Measurements from ENCODE around the gene FARS2.

The FARS2 gene

GRCh38 chr6:5516036-5516435 is 254.7 kb downstream of the FARS2 start:
- TF ChIP-seq GATA2 (IDR thresholded peaks at IDR 0.05; ENCODE audit: low read depth, low read length) (no peak), GATA3 (IDR thresholded peaks at IDR 0.05; ENCODE audit: low read depth, low read length) (no peak)

DNA sequence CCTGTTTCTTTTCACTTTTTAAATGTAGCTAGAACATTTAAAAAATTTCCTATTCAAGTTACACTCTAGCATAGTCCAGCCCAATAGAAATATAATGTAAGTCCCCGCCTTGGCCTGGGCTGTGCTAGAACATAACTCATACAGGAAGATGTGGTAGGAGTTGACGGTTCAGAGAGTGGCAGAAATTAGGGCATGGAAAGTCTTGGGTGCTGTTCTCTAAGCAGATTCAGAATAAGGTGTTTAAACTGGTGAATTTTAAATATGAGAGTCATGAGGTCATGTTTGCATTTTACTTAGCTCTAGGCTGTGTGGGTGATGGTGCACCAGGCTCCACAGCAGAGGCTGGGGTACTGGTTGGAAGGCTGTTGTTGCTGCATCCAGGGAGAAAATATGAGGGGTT is 256.5 kb downstream of the FARS2 start:
- TF ChIP-seq GATA3 (IDR thresholded peaks at IDR 0.05; ENCODE audit: low read depth, low read length) (no peak), GATA2 (IDR thresholded peaks at IDR 0.05; ENCODE audit: low read depth, low read length) (no peak)

GRCh38 chr6:5518936-5519491 is 257.7 kb downstream of the FARS2 start:
- TF ChIP-seq GATA3 (IDR thresholded peaks at IDR 0.05; ENCODE audit: low read depth, low read length): no peak
- no peak for TF ChIP-seq GATA2 (IDR thresholded peaks at IDR 0.05; ENCODE audit: low read depth, low read length)

DNA sequence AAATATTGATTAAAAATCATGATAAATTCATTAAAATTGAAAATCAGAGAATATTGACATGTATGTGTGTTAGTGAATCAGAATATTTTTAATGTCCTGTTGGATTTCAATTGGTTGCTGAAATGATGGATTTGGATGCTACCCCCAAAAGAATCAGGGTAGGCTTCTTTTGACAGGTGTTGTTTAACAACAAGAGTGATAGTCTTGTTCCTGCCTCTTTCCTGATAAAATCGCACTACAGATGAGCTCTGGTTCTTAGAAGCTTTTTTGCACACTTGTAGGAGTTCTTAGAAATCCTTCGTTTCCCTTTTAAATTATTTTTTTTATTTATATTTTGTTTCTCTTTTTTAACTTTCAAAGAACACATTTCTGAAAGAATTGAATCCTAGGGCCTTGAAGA is 259.5 kb downstream of the FARS2 start:
- TF ChIP-seq GATA2 (IDR thresholded peaks at IDR 0.05; ENCODE audit: low read depth, low read length) (no peak), GATA3 (IDR thresholded peaks at IDR 0.05; ENCODE audit: low read depth, low read length) (no peak)

DNA sequence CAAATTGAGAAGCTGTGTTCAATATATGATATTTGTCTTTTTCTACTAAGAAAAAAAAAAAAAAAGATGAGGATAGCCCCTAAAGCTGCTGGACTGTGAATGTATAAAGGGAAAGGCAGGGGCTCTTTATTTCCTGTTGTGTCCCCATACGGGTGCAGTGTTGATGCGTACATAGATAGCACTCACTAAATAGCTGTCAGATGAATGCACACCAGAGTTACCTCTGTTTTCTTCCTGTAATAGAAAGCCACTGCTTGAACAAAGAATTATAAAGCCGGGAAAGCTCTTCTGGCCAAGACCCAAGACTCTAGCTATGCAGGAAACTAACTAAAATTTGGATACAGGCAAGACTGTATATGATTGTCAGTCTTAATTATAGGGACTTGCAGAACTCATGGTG is 260.0 kb downstream of the FARS2 start:
- TF ChIP-seq GATA3 (IDR thresholded peaks at IDR 0.05; ENCODE audit: low read depth, low read length) (no peak), GATA2 (IDR thresholded peaks at IDR 0.05; ENCODE audit: low read depth, low read length) (peak; percentile 32; the same call in 1 of the 2 replicates)

GRCh38 chr6:5522147-5522546 is 260.8 kb downstream of the FARS2 start:
- no peak for TF ChIP-seq GATA2 (IDR thresholded peaks at IDR 0.05; ENCODE audit: low read depth, low read length)
- no peak for TF ChIP-seq GATA3 (IDR thresholded peaks at IDR 0.05; ENCODE audit: low read depth, low read length)

DNA sequence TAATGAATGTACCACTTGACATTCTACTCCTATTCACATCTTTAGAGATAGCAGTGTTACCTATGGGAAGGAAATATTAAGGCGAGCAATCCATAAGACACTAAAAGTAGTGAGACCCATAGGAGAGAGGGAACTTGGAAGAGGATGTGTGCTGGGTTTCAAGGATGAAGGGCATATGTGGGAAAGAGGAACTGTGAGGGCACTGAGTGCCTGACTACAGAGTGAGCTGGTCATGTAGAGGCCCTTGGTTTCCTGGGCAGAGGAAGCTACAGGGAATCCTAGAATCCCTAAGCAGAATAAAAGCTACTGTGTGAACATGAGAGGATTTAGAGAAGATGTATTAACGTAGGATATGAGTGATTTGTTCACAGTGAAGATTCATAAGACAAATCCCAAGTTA is 262.8 kb downstream of the FARS2 start:
- TF ChIP-seq GATA3 (IDR thresholded peaks at IDR 0.05; ENCODE audit: low read depth, low read length) (no peak), GATA2 (IDR thresholded peaks at IDR 0.05; ENCODE audit: low read depth, low read length) (no peak)

DNA sequence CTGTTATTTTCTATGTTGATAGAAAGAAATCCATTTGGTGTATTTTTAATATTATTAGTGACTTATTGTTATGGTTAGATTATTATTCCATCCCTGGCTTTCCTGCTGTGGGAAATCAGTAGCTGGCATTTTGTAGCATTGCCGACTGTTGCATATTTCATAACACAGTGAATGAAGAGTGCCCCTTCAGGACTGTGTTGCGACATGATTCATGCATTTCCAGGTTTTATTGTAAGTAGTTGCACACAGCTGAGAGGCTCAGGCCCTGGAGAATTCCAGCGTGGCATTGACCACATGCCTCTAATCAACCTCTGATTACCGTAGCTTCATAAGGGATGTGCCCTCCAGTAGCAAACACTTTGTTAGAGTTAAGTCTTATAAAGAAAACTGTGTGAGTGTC is 263.9 kb downstream of the FARS2 start:
- TF ChIP-seq GATA3 (IDR thresholded peaks at IDR 0.05; ENCODE audit: low read depth, low read length) (no peak), GATA2 (IDR thresholded peaks at IDR 0.05; ENCODE audit: low read depth, low read length) (no peak)

- no peak for TF ChIP-seq GATA3 (IDR thresholded peaks at IDR 0.05; ENCODE audit: low read depth, low read length)
- TF ChIP-seq GATA2 (IDR thresholded peaks at IDR 0.05; ENCODE audit: low read depth, low read length): no peak
These were observed 267.7 kb downstream of the FARS2 start for GRCh38 chr6:5529015-5529414.

- no peak for TF ChIP-seq GATA2 (IDR thresholded peaks at IDR 0.05; ENCODE audit: low read depth, low read length)
- no peak for TF ChIP-seq GATA3 (IDR thresholded peaks at IDR 0.05; ENCODE audit: low read depth, low read length)
These were observed 268.4 kb downstream of the FARS2 start for GRCh38 chr6:5529733-5530132.

GRCh38 chr6:5531161-5531560 is 269.8 kb downstream of the FARS2 start:
- TF ChIP-seq GATA3 (IDR thresholded peaks at IDR 0.05; ENCODE audit: low read depth, low read length): no peak
- no peak for TF ChIP-seq GATA2 (IDR thresholded peaks at IDR 0.05; ENCODE audit: low read depth, low read length)

DNA sequence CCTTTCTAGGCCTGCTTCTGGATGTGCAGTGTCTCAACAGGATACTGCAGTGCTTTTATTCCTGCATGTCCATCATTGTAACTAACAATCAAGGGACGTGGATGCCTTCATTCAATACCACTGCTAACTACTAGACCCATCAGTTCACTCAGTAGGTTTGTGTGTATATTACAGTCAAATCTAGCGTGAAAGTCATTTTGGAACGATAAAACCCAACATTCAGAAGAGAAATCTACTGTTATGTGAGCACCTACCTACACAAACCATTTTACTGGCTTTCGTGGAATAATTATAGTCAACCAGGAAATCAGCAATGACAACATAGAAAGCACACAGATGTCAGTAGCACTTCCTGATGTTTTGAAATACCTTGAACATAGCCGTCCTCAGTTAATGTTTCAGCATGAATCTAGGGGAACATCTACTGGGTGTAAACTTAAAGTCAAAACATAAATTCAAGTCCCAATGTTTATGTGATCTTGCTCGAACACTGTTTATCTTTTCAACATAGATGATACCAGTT is 270.6 kb downstream of the FARS2 start:
- TF ChIP-seq GATA2 (IDR thresholded peaks at IDR 0.05; ENCODE audit: low read depth, low read length) (no peak), GATA3 (IDR thresholded peaks at IDR 0.05; ENCODE audit: low read depth, low read length) (no peak)

DNA sequence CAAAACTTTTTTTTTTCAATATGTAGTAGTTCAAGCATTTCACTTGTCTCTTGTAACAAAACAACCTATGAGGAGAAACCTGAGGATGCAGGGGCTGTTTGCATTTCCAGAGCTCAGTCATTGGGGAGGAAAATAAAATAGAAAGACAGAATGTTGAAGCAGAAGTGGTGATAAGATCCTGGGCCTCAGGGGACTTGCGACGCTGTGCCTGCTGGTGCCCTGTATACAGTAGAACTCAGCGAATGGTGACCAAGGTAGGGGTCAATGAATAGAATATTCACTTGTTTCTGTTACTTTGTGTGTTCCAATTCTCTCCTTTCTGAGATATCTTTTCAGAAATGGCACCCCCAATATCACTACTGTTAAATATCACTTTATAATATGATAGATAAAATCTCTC is 271.6 kb downstream of the FARS2 start:
- TF ChIP-seq GATA3 (IDR thresholded peaks at IDR 0.05; ENCODE audit: low read depth, low read length) (no peak; the same call in 1 of the 2 replicates), GATA2 (IDR thresholded peaks at IDR 0.05; ENCODE audit: low read depth, low read length) (no peak)

- TF ChIP-seq GATA3 (IDR thresholded peaks at IDR 0.05; ENCODE audit: low read depth, low read length): no peak
These were observed 273.3 kb downstream of the FARS2 start for GRCh38 chr6:5534643-5535042.

DNA sequence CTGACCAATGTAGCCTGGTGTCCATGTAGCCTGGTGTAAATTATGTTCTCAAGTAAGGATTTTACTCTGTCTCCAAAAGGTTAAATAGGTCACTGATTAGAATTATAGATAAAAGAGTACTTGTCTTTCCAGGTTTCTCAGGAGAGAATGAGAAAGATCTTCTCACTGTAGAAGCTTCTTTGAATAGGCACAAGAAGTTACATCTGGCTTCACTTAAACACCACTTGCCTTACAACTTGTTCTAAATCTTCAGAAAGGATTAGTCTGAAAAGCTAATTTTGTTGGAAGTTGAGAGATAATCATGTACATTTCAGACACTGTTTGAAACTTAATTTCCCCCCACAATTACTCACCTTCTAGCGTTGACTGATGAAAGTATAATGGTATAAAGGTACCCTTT is 275.3 kb downstream of the FARS2 start:
- TF ChIP-seq GATA2 (IDR thresholded peaks at IDR 0.05; ENCODE audit: low read depth, low read length) (no peak), GATA3 (IDR thresholded peaks at IDR 0.05; ENCODE audit: low read depth, low read length) (no peak)

- TF ChIP-seq GATA2 (IDR thresholded peaks at IDR 0.05; ENCODE audit: low read depth, low read length) (no peak), GATA3 (IDR thresholded peaks at IDR 0.05; ENCODE audit: low read depth, low read length) (no peak)
These were observed 275.8 kb downstream of the FARS2 start for GRCh38 chr6:5537132-5537531.
